ENCODE data around the gene IFNA17. TPM values are rescaled to one million over a fixed set of nuclear protein-coding genes. Genes with fewer than 3 reads are reported as not detected.
"Not testable (repeated sequence)": the region's sequence is repeated elsewhere in the genome, so short reads cannot be mapped to it uniquely, and the experiment has no call there.

The IFNA17 gene
- polyA plus RNA-seq, 3 donors: not detected

DNA sequence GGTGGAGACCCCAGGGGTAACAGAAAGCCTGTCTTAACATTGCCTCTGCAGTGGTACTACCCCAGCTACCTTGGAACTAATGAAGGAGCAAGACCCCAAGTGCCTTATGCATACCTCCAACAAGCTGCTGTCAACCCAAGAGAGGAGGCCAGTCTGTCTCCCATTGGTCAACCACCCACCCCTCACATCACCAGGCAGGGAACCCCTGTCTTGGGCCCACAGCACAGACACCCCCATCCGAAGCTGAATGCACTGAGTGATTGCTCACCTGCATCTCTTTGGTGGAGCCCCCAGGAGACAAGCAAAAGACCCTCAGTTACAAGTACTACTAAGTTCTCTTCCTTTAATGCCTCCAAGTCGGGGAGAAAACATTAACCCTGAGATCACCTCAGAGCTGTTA, 15.9 kb downstream of the IFNA17 start:
- not testable (repeated sequence) for DNase-seq

DNA sequence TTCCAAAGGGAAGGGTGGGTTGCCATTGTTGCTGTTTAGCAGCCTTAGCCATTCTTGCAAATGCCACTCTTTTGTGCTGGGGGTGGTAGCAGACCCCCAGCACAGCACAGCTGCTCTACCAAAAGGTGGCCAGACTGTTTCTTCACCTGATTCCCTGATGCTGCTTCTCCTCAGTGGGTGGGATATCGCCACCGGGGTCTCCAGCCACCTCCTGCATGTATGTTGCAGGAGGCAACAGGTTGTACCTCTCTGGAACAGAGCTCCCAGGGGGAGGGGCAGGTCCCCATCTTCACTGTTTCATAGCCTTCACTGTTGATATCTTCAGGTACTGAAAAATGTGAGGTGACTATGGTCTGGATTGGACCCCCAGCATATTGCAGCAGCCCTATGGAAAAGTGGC, 17.2 kb downstream of the IFNA17 start:
- not testable (repeated sequence) for DNase-seq

DNA sequence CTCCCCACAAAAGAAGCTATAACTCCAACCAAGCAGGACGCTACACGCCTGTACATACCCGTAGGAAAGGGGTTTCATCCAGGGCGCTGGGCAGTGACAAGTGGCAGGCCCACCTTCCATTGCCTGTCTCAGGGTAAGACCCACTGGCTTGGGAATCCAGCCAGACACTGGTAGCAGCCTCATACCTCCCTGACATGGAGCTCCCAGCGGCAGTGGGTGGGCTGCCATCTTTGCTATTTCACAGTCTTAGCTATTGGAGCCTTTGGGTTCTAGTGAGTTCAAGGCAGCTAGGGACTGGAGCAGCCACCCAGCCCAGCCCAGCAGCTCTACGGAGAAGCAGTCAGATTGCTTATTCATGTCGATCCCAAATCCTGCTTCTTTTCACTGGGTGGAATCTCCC, 17.7 kb downstream of the IFNA17 start:
- DNase-seq: no peak

DNA sequence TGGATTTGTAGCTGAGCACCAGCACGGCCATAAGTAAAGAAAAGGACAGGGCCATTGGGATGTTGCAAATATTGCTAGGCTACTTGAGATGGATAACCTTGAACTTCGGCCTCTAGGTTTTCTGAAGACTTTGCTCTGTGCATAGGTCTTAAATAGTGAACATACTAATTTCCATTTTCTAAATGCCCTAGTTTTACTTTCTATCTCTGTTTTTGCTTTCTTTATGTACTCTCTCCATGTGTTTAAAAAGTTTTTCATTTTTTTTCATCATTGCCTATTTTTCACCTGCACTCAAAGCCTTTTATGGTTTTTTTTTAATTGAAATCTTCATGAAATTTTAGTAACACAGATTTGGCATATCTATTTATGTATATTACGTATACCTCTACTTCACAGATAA, 21.0 kb downstream of the IFNA17 start, which contains the start of gene IFNA10:
TSS of gene IFNA10 (minus strand) at position 101 of the 400 bp plus-strand sequence. CDS start at position 55, 46 bp downstream.
- not testable (repeated sequence) for DNase-seq

DNA sequence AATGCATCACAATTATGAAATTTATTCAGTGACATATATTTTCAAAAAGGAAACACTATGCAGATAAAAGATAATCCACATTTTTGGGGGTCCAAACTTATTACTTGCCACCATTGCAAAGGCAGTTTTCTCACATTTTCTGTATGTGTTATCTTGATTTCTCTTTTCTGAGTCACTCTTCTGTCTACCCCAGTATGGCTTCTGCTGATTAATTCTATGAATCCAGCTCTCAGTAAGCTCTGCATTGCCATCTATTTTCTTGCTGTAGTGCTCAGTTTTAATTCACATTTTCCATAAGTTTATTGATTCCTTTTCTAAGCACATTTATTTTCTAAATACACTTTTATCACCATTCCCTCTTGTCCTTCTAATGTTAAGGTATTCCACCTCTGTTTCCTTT, 22.8 kb downstream of the IFNA17 start:
- DNase-seq: no peak

DNA sequence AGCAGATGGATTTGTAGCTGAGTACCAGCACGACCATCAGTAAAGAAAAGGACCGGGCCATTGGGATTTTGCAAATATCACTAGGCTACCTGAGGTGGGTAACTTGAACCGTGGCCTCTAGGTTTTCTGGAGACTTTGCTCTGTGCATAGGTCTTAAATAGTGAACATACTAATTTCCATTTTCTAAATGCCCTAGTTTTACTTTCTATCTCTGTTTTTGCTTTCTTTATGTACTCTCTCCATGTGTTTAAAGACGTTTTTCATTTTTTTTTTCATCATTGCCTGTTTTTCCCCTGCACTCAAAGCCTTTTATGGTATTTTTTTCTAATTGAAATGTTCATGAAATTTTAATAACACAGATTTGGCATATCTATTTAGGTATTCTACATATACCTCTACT, 25.9 kb downstream of the IFNA17 start, which contains the start of gene IFNA7:
TSS of gene IFNA7 (minus strand) at position 101 of the 400 bp plus-strand sequence. CDS start at position 61, 40 bp downstream.
- not testable (repeated sequence) for DNase-seq

DNA sequence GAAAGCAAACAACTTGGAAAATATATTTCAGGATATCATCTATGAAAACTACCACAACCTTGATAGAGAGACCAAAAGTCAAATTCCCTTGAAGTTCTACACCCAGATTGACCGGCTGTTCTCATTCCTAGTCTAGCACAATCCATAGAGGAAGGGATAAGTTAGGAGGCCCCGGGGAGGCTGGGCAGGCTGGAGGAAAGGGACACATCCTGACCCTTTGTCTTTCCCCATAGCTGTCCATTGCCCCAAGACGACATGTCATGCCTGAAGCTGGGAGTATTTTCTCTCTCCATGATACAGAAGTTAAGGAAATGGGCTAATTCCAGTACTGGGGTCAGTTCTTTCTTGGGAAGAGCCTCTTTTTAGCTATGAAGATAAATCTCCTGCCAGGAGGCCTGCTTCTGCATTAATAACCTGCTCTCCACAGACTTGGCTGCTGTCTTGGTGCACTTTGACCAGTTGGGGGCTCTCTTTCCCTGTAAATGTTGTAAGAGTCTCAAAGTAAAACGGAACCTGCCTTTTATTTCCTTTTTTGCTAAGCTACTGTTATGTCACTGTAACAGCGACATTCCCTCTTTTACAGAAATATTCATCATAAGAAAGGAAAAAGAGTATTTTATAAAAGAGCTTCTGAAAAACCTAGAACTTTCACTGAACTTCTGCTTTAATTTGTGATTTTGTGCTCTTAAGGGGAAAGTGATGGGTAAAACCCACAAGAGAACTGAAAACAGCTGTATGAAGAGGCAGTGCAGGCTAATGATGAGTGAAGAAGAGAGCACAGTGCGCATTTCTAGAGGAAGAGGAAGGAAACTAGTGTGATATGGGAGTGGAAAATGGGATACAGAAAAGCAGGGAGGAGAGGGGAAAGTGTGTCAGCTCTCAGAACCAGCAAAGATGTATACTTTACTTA, 32.9 kb downstream of the IFNA17 start:
- DNase-seq: not testable (repeated sequence)

DNA sequence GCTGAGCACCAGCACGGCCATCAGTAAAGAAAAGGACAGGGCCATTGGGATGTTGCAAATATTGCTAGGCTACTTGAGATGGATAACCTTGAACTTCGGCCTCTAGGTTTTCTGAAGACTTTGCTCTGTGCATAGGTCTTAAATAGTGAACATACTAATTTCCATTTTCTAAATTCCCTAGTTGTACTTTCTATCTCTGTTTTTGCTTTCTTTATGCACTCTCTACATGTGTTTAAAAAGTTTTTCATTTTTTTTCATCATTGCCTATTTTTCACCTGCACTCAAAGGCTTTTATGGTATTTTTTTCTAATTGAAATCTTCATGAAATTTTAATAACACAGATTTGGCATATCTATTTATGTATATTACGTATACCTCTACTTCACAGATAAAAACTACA, 40.5 kb downstream of the IFNA17 start, which contains the start of gene IFNA4:
TSS of gene IFNA4 (minus strand) at position 101 of the 400 bp plus-strand sequence. CDS start at position 45, 56 bp downstream.
- DNase-seq: not testable (repeated sequence)

DNA sequence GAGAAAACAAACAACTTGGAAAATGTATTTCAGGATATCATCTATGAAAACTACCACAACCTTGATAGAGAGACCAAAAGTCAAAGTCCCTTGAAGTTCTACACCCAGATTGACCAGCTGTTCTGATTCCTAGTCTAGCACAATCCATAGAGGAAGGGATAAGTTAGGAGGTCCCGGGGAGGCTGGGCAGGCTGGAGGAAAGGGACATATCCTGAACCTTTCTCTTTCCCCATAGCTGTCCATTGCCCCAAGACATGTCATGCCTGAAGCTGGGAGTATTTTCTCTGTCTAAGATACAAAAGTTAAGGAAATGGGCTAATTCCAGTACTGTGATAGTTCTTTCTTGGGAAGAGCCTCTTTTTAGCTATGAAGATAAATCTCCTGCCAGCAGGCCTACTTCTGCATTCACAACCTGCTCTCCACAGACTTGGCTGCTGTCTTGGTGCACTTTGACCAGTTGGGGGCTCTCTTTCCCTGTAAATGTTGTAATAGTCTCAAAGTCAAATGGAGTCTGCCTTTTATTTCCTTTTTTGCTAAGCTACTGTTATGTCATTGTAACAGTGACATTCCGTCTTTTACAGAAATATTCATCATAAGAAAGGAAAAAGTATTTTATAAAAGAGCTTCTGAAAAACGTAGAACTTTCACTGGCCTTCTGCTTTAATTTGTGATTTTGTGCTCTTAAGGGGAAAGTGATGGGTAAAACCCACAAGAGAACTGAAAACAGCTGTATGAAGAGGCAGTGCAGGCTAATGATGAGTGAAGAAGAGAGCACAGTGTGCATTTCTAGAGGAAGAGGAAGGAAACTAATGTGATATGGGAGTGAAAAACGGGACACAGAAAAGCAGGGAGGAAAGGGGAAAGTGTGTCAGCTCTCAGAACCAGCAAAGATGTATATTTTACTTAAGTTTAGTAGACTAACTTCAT, 44.9 kb downstream of the IFNA17 start:
- DNase-seq: not testable (repeated sequence)

Other genes with a start within 250 kb of the IFNA17 start
- gene HACD4, start 196.6 kb downstream of the IFNA17 start, polyA plus RNA-seq (ENCODE audit: insufficient read length in 3 of 3): 1 to 10 TPM; 2.7 to 3.2 (median 3.0) TPM
- not detected for gene IFNB1, start 150.3 kb downstream of the IFNA17 start, polyA plus RNA-seq (ENCODE audit: insufficient read length in 3 of 3)
- not detected for gene IFNW1, start 86.4 kb downstream of the IFNA17 start, polyA plus RNA-seq (ENCODE audit: insufficient read length in 3 of 3)
- under 1 TPM in 1 of 3 donors, not detected in 2; 0.17 TPM for gene IFNA21, start 61.6 kb downstream of the IFNA17 start, polyA plus RNA-seq (ENCODE audit: insufficient read length in 3 of 3)
- gene IFNA4, start 40.6 kb downstream of the IFNA17 start, polyA plus RNA-seq (ENCODE audit: insufficient read length in 3 of 3): not detected
- gene IFNA7, start 26.0 kb downstream of the IFNA17 start, polyA plus RNA-seq (ENCODE audit: insufficient read length in 3 of 3): not detected
- gene IFNA10, start 21.1 kb downstream of the IFNA17 start, polyA plus RNA-seq (ENCODE audit: insufficient read length in 3 of 3): not detected
- not detected for gene IFNA16, start 10.9 kb downstream of the IFNA17 start, polyA plus RNA-seq (ENCODE audit: insufficient read length in 3 of 3)
- not detected for gene IFNA14, start 11.8 kb upstream of the IFNA17 start, polyA plus RNA-seq (ENCODE audit: insufficient read length in 3 of 3)
- gene IFNA5, start 77.1 kb upstream of the IFNA17 start, polyA plus RNA-seq (ENCODE audit: insufficient read length in 3 of 3): not detected
- 10 to 100 TPM; 45.4 to 49.9 (median 47.0) TPM for gene KLHL9, start 107.2 kb upstream of the IFNA17 start, polyA plus RNA-seq (ENCODE audit: insufficient read length in 3 of 3)
- gene IFNA6, start 122.7 kb upstream of the IFNA17 start, polyA plus RNA-seq (ENCODE audit: insufficient read length in 3 of 3): not detected
- not detected for gene IFNA13, start 139.8 kb upstream of the IFNA17 start, polyA plus RNA-seq (ENCODE audit: insufficient read length in 3 of 3)
- not detected for gene IFNA2, start 157.2 kb upstream of the IFNA17 start, polyA plus RNA-seq (ENCODE audit: insufficient read length in 3 of 3)
- not detected for gene IFNA8, start 180.9 kb upstream of the IFNA17 start, polyA plus RNA-seq (ENCODE audit: insufficient read length in 3 of 3)
- gene IFNA1, start 212.2 kb upstream of the IFNA17 start, polyA plus RNA-seq (ENCODE audit: insufficient read length in 3 of 3): not detected

All from renal pelvis (tissue), 4 donors.